ENCODE results near the gene MATN1. TPM values are rescaled to one million over a fixed set of nuclear protein-coding genes. Genes with fewer than 3 reads are reported as not detected.

Gene MATN1
- total RNA-seq, 2 donors from 2014 or later, result 0.31 to 0.66 TPM

DNA sequence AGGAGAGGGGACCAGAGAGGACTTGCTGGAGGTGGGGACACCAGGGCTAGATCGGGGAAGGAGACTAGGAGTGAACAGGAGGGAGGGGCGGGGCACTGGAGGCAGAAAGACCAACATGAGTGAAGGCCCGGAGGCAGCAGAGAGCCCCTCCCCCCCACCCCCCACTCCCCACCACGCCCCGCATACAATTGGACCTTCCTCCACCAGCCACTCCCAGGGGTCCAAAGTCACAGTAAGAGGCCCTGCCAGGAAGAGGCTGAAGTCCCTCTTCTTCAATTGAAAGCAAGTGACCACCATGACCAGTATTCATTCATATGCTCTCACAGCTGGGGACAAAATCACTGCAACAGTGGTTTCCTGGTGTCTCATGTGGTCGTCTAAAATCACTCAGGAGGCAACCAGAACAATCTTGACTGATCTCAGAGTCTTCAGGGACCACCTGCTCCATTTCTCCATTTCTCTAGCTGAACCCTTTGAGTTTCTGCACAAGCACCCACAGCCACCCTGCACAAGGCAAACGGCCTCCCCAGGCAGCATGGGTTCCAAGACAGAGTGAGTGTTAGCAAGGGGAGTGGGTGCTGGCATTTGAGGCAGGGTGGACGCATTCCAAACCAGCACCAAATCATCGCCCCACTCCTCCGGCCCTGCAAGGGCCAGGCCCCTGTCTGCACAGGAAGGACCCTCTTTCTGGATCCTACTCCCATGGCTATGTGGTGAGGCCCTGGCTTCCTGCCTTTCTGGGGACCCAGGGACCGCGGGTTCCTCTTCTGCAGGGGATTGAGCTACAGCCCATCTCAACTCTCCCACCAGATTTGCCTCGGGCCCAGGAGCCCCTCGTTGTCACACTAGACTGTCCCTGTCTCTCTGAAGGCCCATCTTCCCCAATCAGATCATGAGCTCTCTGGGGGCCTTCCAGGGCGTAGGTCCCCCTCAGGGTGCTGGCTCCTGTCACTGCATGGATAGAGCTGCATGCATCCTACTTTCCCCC, 17.2 kb upstream of the MATN1 start:
- no peaks in the 10 kb centered on the region for H3K9me3 Mint-ChIP-seq
- no peak for ATAC-seq
- DNase-seq (ENCODE audit: low spot score in 2 of 2), result no peak
- H3K27ac Mint-ChIP-seq, result peak overlapping the region; percentile 86 to 98
- peaks cover 24 to 57% of the 10 kb centered on the region in 2 donors for H3K36me3 Mint-ChIP-seq

DNA sequence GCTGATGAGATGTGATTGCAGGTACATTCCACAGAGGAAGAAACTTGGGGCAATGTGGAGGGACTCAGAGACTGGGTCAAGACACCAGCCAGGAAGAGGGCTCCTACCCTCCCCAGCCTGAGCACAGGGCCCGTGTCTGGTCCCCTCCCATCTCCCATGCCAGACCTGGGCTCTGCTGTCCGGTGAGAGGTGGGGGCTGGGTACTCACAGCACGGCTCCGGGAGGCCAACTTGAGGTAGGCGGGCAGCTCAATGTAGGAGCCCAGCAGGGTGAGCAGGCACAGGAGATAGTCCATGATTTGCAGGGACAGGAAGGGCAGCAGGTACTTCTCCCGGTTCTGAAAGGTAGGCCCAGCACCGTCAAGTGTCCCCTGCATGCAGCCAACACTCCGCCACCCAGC, 16.2 kb upstream of the MATN1 start:
- no peaks in the 10 kb centered on the region for H3K9me3 Mint-ChIP-seq
- peaks cover 24 to 63% of the 10 kb centered on the region in 2 donors for H3K36me3 Mint-ChIP-seq
- no peak for ATAC-seq
- no peak for DNase-seq (ENCODE audit: low spot score in 2 of 2)
- H3K27ac Mint-ChIP-seq, result peak overlapping the region; percentile 50 to 98

DNA sequence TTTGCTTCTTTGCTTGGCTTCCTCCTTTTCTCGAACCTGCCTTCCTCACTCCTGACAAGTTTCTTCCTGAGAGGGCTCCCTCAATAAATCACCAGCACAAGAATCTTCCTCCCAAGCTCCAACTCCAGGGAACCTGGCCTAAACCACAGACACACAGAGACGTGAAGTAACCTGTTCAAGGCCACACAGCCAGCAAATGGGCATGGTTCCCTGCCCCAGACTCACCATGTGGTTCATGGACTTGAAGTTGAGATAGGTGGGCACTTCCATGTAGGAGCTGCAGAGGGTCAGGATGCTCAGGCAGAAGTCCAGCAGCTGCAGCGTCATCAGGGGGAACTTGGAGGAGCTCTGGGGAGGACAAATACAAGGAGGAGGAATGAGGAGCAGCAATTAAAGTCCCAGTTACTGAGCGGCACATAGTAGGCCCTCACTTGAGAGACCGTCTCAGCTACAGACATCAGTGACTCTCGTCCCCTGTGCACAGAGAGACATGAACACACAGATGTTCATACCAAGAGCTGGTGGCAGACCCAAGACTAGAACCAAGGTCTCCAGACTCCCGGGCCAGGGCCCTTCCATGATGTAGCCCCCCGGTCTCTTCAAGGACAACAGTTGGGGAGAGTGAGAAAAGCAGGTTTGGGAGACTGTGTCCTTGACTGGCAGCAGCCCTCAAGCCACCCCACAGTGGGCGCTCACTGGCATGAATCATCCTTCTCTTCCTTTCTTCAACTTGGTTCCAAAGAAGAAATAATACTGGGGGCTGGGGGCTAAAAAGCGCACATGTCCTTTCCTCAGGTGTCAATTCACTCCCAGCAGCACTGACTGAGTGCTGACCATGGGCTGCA, 15.6 kb upstream of the MATN1 start:
- Mint-ChIP-seq H3K9me3 (no peaks in the 10 kb centered on the region), H3K36me3 (peaks cover 24 to 63% of the 10 kb centered on the region in 2 donors), H3K27ac (peak overlapping the region; percentile 86 to 98)
- ATAC-seq, result no peak
- DNase-seq (ENCODE audit: low spot score in 2 of 2), result no peak

DNA sequence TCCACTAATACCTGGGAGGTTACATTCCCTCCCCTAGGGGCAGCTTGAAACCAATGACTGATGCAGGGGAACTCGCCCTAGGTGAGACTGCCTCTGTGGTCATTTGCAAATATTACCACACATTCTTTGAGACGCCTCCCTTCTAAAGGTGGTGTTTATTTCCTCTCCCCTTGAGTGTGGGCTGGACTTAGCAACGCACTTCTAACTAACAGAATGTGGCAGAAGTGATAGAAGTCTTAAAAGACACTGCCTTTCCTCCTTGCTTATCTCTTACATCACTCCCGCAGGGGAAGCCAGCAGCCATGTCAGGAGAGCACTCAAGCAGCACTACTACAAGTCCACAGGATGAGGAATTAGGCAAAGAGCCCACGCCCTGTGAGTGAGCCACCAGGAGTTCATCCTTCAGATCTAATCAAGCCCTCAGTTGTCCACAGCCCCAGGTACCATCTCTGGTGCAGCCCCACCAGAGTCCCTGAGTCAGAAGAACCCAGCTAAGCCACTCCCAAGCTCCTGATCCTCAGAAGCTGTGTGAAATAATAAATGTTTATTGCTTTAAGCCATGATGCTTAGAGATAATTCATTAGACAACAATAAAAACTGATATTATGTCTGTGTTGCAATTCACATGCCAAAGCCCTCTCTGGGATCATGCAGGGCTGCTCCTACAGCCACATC, 14.8 kb upstream of the MATN1 start:
- ATAC-seq (peak in 1 of 2 donors; percentile 23), DNase-seq (ENCODE audit: low spot score in 2 of 2) (no peak)
- Mint-ChIP-seq H3K36me3 (peaks cover 24 to 63% of the 10 kb centered on the region in 2 donors), H3K27ac (peak overlapping the region; percentile 86 to 98), H3K9me3 (no peaks in the 10 kb centered on the region)

DNA sequence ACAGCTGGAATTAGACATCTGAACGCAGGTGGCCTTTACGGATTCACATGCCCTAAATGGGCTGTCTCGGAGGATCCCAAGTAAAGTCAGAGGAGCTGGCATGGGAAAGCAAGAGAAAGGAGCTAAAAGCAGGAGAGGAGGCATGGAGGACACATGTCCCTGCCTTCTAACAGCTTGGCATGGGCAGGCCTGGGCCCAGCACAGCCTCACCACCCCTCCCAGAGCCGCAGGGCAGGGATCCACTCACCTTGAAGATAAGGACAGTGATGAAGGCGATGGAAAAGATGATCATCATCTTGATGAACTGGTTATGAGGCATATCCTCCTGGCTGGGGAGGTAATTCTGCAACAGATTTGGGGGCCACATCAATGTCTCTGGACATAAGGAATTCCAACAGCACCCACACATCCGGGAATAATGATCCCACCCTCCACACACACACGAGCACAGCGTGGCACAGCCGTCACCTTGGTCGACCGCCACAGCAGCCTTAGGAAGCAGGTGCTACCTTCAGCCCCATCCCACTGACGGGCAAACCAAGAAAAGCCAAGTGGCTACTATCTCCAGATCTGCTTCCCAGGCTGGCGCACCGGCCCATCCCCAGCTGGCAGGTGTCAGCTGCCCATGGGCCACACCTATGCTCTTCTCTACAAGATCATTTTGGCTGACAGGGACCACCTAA, 14.1 kb upstream of the MATN1 start:
- peaks cover 24 to 61% of the 10 kb centered on the region in 2 donors for H3K36me3 Mint-ChIP-seq
- H3K9me3 Mint-ChIP-seq, result no peaks in the 10 kb centered on the region
- H3K27ac Mint-ChIP-seq, result peak overlapping the region; percentile 29 to 98
- DNase-seq (ENCODE audit: low spot score in 2 of 2) (no peak), ATAC-seq (no peak)

DNA sequence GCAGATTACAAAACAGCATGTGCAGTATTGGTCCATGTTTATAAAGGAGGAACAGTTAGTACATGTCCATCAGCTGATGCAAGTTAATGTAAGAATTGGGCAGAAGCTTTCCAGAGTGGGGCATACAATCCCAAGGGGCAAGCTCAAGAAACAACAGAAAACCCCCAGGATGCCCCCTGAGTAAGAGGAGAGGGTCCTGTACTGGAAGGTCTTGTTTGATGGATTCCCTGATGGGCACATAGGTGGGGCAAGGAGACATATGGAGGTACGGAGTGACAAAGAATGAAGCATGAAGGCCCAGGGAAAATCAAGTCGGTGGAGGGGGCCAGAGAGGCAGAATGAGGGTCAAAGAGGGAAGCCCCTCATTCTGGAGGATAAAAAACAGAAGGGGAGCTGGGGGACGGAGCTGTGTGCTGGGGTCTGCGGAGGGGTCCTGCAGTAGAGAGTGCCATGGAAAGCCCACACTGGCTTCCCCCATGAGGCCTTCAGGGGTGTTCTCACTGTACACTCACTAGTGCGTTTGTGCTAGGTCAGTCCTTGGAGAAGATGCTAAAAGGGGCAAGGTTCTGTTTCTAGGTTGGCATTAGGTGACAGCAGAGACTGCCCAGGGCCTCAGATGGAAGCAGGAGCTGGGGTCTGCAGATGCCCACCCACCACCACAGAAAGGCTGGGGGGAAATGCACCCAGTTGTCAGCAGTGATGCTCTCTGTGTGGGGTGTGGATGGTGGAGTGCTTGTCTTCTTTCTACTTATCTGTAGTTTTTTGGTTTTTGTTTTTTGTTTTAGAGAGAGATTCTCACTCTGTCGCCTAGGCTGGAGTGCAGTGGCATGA, 12.5 kb upstream of the MATN1 start:
- no peaks in the 10 kb centered on the region for H3K9me3 Mint-ChIP-seq

DNA sequence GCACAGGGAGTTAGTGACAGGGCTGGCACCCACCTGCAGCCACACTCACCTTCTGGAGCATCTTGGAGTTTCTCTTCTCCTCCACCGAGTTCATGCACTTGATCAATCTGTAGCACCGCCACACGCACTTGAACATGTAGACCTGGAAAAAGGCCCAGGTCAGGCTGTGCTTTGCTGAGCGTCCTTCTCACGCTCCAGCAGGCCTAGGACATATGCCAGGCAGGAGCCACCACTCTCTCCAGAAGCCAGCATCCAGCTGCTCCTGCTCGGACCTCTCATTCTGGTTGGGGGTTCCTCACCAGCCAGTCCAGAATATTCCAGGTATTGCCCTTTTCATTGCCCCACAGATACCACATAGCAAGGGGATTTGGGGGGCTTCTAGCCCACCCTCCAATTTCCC, 11.7 kb upstream of the MATN1 start:
- DNase-seq (ENCODE audit: low spot score in 2 of 2), result no peak
- Mint-ChIP-seq H3K36me3 (peaks cover 10 to 39% of the 10 kb centered on the region in 2 donors), H3K27ac (peak overlapping the region; percentile 7 to 53), H3K9me3 (no peaks in the 10 kb centered on the region)
- ATAC-seq, result no peak

More for the DNA sequence above, 12.5 kb upstream of the MATN1 start:
- Mint-ChIP-seq H3K27ac (peak overlapping the region; percentile 7 to 98), H3K36me3 (peaks cover 14 to 47% of the 10 kb centered on the region in 2 donors)
- DNase-seq (ENCODE audit: low spot score in 2 of 2) (no peak), ATAC-seq (no peak)

DNA sequence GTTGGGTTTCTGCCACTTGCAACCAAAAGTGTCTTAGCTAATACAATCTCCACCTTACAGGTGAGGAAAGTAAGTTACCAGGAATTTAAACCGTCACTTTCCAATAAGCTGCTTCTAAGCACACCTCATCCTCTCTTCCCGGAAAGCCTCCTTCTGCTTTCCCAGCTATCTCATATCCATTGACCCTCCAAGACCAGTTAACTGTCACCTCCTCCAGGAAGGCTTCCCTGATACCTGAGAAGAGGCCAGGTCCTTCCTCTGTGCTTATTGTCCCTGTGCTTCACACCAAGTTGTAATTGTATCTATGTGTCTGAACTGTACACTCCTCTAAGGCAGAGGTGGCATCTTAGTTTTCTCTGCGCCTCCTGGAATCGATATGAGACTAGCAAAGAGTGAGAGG, 11.2 kb upstream of the MATN1 start:
- Mint-ChIP-seq H3K27ac (peak overlapping the region; percentile 7 to 53), H3K36me3 (peaks cover 10 to 36% of the 10 kb centered on the region in 2 donors), H3K9me3 (no peaks in the 10 kb centered on the region)
- no peak for ATAC-seq
- no peak for DNase-seq (ENCODE audit: low spot score in 2 of 2)

DNA sequence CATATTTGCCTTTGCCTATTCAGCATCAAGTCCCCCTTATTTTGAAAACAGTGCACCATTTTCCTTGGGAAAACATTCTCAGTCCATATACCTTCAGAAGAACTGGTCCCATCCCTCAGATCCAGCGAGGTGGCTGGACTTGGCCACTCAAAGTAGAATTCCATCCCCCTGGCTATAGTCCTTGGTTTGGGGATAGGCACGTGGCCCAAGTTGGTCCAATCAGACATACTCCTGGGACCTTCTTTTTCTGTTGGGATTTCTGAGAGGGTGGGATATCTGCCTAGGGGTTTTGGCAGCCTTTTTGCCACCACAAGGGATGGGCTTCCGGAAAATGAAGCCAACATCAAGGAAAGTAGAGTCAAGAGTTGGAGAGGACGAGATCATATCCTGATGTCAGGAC, 10.7 kb upstream of the MATN1 start:
- H3K27ac Mint-ChIP-seq, result no peak overlapping the region
- no peaks in the 10 kb centered on the region for H3K9me3 Mint-ChIP-seq
- no peak for ATAC-seq
- DNase-seq (ENCODE audit: low spot score in 2 of 2), result no peak
- peaks cover 10 to 32% of the 10 kb centered on the region in 2 donors for H3K36me3 Mint-ChIP-seq

DNA sequence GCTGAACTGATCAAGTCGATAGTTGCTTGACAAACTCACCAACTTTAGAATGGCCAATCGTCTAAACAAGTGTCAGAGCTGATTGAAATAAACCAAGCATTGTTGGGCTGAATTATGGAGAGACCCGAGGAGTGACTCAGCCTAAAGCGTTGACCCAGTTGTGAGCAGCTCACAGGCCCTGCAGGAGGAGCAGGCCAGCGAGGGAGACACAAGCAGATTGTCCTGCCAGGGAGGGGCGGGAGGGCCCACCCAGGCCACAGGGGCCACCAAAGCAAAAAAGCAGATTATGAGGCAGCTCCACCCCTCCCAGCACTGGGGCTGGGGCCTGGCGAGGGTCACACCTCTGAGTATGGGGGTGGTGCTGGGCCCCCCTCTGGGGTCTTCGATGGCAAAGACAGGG, 10.1 kb upstream of the MATN1 start:
- Mint-ChIP-seq H3K36me3 (peaks cover 5 to 26% of the 10 kb centered on the region in 2 donors), H3K27ac (peak overlapping the region in 1 of 2 donors; percentile 37), H3K9me3 (no peaks in the 10 kb centered on the region)
- ATAC-seq (no peak), DNase-seq (ENCODE audit: low spot score in 2 of 2) (no peak)

DNA sequence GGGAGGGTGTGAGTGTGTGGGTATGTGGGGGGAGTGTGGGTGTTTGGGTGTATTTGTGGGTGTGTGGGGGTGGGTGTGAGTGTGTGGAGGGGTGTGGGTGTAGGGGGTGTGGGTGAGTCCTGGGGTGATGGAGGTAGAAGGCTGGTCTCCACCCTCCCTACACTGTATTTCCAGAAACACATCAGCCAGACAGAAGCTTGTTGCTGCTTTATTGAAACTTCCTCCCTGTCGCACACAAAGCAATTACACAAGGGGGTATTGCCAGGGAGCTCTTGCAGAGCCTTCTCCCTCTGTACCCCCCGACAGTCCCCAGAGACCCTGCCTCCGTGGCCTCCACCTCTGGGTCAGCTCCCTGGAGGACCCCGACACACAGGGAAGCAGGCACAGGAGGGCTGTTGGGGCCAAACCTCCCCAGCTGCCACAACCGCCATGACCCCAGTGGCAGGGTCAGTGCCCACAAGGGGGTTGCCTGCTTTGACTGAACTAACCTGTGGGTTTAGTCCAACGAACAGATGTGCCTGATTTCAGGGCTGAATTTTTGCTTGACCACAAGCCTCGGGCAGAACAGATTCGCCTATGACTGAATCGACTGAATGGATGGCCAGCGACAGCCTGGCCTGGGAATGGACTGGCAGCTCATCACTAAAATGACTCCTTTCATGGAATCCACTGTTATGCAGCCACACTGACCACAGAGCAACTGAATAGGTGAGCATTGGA, 9.1 kb upstream of the MATN1 start:
- DNase-seq (ENCODE audit: low spot score in 2 of 2) (no peak), ATAC-seq (peak; percentile 20 to 42)
- Mint-ChIP-seq H3K27ac (peak overlapping the region in 1 of 2 donors; percentile 44), H3K9me3 (no peaks in the 10 kb centered on the region), H3K36me3 (peaks cover 0 to 15% of the 10 kb centered on the region in 2 donors)

DNA sequence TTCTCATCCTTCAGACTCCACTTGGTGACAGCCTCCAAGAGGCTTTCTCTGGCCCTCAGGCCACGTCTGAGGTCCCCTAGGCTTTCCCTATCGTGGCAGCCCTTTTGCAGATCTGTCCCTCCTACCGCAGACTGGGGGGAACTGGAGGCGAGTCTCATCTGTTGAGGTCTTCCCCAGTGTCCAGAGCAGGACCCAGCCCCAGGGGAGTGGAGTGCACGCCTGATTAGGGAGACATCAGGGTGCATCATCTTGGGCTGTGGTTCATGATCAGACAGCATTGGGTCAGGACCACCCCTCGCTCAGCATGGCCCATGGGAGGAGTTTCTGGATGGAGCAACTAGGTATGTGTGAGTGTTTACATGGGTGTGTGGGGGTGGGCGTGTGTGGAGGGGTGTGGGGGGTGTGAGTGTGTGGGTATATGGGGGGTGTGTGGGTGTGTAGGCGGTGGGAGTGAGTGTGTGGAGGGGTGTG, 8.5 kb upstream of the MATN1 start:
- H3K9me3 Mint-ChIP-seq, result no peaks in the 10 kb centered on the region
- DNase-seq (ENCODE audit: low spot score in 2 of 2) (no peak), ATAC-seq (peak; percentile 57)
- H3K27ac Mint-ChIP-seq, result peak overlapping the region; percentile 50 to 93
- H3K36me3 Mint-ChIP-seq, result peaks cover 0 to 10% of the 10 kb centered on the region in 2 donors

DNA sequence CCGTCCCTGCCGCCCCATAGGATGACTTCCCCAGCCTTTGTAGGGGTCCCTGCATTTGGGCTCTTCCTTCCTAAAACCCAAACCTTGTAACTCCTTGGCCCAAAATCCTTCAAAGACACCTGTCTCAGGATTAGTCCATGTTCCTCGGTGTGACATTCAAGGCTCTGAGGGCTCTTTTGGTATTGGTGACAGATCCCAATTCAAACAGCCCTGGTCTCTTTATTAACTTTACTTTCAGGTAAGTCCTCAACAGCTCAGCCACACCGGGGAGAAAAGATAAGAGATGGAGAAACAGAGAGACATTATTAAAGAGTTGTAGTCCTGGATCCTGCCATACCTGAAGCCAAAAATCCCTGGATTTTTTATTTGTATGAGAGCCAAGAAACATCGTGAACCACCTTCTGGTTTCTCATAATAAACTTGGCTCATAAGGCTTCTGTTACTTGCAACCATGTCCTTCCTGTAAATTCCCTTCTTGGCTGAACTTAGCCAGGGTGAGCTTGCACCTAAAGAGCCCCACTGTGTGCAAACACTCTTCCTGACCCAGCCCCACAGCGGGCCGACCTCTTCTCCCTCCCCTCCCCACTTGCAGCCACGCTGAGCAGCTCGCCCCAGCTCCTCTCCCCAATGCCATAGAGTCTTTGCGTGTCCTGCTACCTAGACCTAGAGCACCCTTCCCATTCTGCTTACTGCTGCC, 7.9 kb upstream of the MATN1 start:
- ATAC-seq, result peak; percentile 27 to 39
- Mint-ChIP-seq H3K36me3 (peaks cover 0 to 10% of the 10 kb centered on the region in 2 donors), H3K9me3 (no peaks in the 10 kb centered on the region)

More for the DNA sequence above, 7.9 kb upstream of the MATN1 start:
- DNase-seq (ENCODE audit: low spot score in 2 of 2), result no peak
- H3K27ac Mint-ChIP-seq, result peak overlapping the region; percentile 50 to 74

Measured in activated naive CD4-positive, alpha-beta T cell treated with anti-CD3 and anti-CD28 coated beads, Interleukin-2, amount 50 U/mL, for 72 hours (primary cell).